HCT116 (cell line): ENCODE results near the gene CDC14A. TPM values are rescaled to one million over a fixed set of nuclear protein-coding genes. Genes with fewer than 3 reads are reported as not detected.

Experiments
- ATAC-seq: fragments of 200-7000 bp; cut with Tn5 transposase; 2 replicates; pipeline ENCODE4 v1.9.1; 2020; ENCODE audit warnings: mild to moderate bottlenecking, moderate library complexity
- BruUV-seq: library from RNA; stranded (reverse); fragments of 400-500 nt; replicated peaks from 2 replicates; lab custom pipeline; 2021; lab: Mats Ljungman, UMichigan
- CTCF ChIA-PET: fragments of 300-600 bp; sonication (Branson Sonifier 250); formaldehyde crosslinking; loops from one replicate; lab custom pipeline; 2021; ENCODE audit warnings: antibody characterized with exemption; lab: Charles Lee
- POLR2A ChIA-PET: fragments of 300-600, 350-600 bp; sonication (Branson Sonifier 250); formaldehyde crosslinking; loops from one replicate; lab custom pipeline; 2021; ENCODE audit warnings: antibody characterized with exemption; lab: Charles Lee
- RAD21 ChIA-PET, 2 experiments: fragments of 300-600 bp; sonication (Branson Sonifier 250); formaldehyde crosslinking; loops; one replicate each; lab custom pipeline; 2023; ENCODE audit warnings: low total read pairs in 2 of 2; ENCODE audit not compliant: uncharacterized antibody in 2 of 2, unreplicated experiment in 2 of 2, low non-redundant PET in 1 of 2; lab: Charles Lee
- DNase-seq: peaks from one replicate; pipeline ENCODE4 v3.0.0-alpha.2; 2010; ENCODE audit warnings: low read depth, low spot score
- H2AFZ ChIP-seq: fragments of 200-600 bp; shearing (Covaris generic), sonication (generic); 2 replicates; pipeline ENCODE4 v1.6.1; 2017; ENCODE audit warnings: low read depth, mixed run types, mixed read lengths, antibody characterized with exemption, low read length; ENCODE audit not compliant: poor library complexity, severe bottlenecking
- H3K27ac ChIP-seq: 2 replicates; pipeline ENCODE4 v1.5.1; 2012; ENCODE audit warnings: low read depth, low read length
- H3K27me3 ChIP-seq: fragments of 200-600 bp; sonication (generic); 2 replicates; pipeline ENCODE4 v1.6.1; 2016; ENCODE audit warnings: mixed run types, low read length, mixed read lengths; ENCODE audit not compliant: insufficient read depth
- H3K36me3 ChIP-seq, 2 experiments: fragments of 200-500 bp in 1 of 2; fragments of 200-600 bp in 1 of 2; sonication (Bioruptor generic) in 1 of 2; sonication (generic) in 1 of 2; 2 replicates each; pipeline versions ENCODE4 v1.5.1 to v1.6.1; 2014 to 2016; ENCODE audit warnings: low read length in 2 of 2, inconsistent platforms in 1 of 2, mixed read lengths in 1 of 2, mixed run types in 1 of 2; ENCODE audit not compliant: insufficient read depth in 2 of 2, control insufficient read depth in 1 of 2
- H3K4me1 ChIP-seq, 2 experiments: fragments of 200-600 bp in 1 of 2; sonication (generic) in 1 of 2; 2 replicates each; pipeline versions ENCODE4 v1.5.1 to v1.6.1; 2012 to 2017; ENCODE audit warnings: low read length in 2 of 2, inconsistent platforms in 1 of 2, mild to moderate bottlenecking in 1 of 2, mixed read lengths in 1 of 2, mixed run types in 1 of 2, moderate library complexity in 1 of 2; ENCODE audit not compliant: insufficient read depth in 2 of 2, control insufficient read depth in 1 of 2
- H3K4me2 ChIP-seq: fragments of 200-600 bp; sonication (generic); 2 replicates; pipeline ENCODE4 v1.6.1; 2017; ENCODE audit warnings: mixed run types, low read length, mixed read lengths
- H3K4me3 ChIP-seq, 2 experiments: fragments of 200-600 bp in 1 of 2; sonication (generic) in 1 of 2; replicated peaks in 1 of 2; 2 replicates each; pipeline ENCODE4 v1.5.1; 2011 to 2016; ENCODE audit warnings: low read length in 2 of 2, control low read depth in 1 of 2, low read depth in 1 of 2, mild to moderate bottlenecking in 1 of 2, mixed read lengths in 1 of 2, mixed run types in 1 of 2
- H3K79me2 ChIP-seq: fragments of 200-600 bp; sonication (generic); 2 replicates; pipeline ENCODE4 v1.6.1; 2017; ENCODE audit warnings: mild to moderate bottlenecking, mixed run types, low read length, moderate library complexity, mixed read lengths; ENCODE audit not compliant: insufficient read depth
- H3K9ac ChIP-seq: fragments of 200-600 bp; sonication (generic); 2 replicates; pipeline ENCODE4 v1.6.1; 2016; ENCODE audit warnings: low read length, mixed read lengths
- H3K9me2 ChIP-seq: fragments of 200-600 bp; sonication (generic), shearing (Covaris generic); 2 replicates; pipeline ENCODE4 v1.6.1; 2017; ENCODE audit warnings: mixed run types, mild to moderate bottlenecking, moderate library complexity; ENCODE audit not compliant: insufficient read depth
- H3K9me3 ChIP-seq, 2 experiments: fragments of 200-500 bp in 1 of 2; fragments of 200-600 bp in 1 of 2; sonication (Bioruptor generic) in 1 of 2; sonication (generic) in 1 of 2; 2 replicates each; pipeline ENCODE4 v1.6.1; 2014 to 2017; ENCODE audit warnings: low read length in 2 of 2, mixed read lengths in 2 of 2, inconsistent platforms in 1 of 2, low read depth in 1 of 2, mild to moderate bottlenecking in 1 of 2, mixed run types in 1 of 2, moderate library complexity in 1 of 2; ENCODE audit not compliant: control insufficient read depth in 1 of 2, insufficient read depth in 1 of 2
- H4K20me1 ChIP-seq: fragments of 200-600 bp; sonication (generic), shearing (Covaris generic); 2 replicates; pipeline ENCODE4 v1.6.1; 2017; ENCODE audit warnings: mixed run types, mild to moderate bottlenecking, moderate library complexity; ENCODE audit not compliant: insufficient read depth
- ATF3 ChIP-seq: IDR thresholded peaks from 2 replicates; pipeline ENCODE4 v1.6.1; 2012
- CTCF ChIP-seq, 3 experiments: fragments of 200-600 bp in 1 of 3; sonication (generic) in 1 of 3; IDR thresholded peaks in 2 of 3; conservative IDR thresholded peaks in 1 of 3; 2 replicates each; pipeline ENCODE4 v1.5.1; 2012 to 2017; ENCODE audit warnings: low read depth in 2 of 3, low read length in 2 of 3, antibody characterized with exemption in 1 of 3, borderline replicate concordance in 1 of 3, control low read depth in 1 of 3, mild to moderate bottlenecking in 1 of 3, mixed read lengths in 1 of 3, mixed run types in 1 of 3, moderate library complexity in 1 of 3; ENCODE audit not compliant: insufficient read depth in 1 of 3
- EGR1 ChIP-seq: IDR thresholded peaks from 2 replicates; pipeline ENCODE4 v1.6.1; 2012; ENCODE audit warnings: low read depth
- ELF1 ChIP-seq: IDR thresholded peaks from 2 replicates; pipeline ENCODE4 v1.6.1; 2012; ENCODE audit warnings: low read depth, borderline replicate concordance
- EZH2phosphoT487 ChIP-seq: fragments of 200-600 bp; IDR thresholded peaks from 2 replicates; pipeline ENCODE4 v1.6.1; 2018; ENCODE audit warnings: antibody characterized with exemption, borderline replicate concordance
- FOSL1 ChIP-seq: IDR thresholded peaks from 2 replicates; pipeline ENCODE4 v1.6.1; 2012; ENCODE audit warnings: low read depth
- JUND ChIP-seq: IDR thresholded peaks from 2 replicates; pipeline ENCODE4 v1.6.1; 2012
- POLR2AphosphoS5 ChIP-seq: IDR thresholded peaks from 2 replicates; pipeline ENCODE4 v1.6.1; 2011; ENCODE audit warnings: mild to moderate bottlenecking, low read depth, low read length, moderate library complexity
- RAD21 ChIP-seq: IDR thresholded peaks from 2 replicates; pipeline ENCODE4 v1.6.1; 2012; ENCODE audit warnings: low read depth, mild to moderate bottlenecking
- REST ChIP-seq: IDR thresholded peaks from 2 replicates; pipeline ENCODE4 v1.6.1; 2012; ENCODE audit warnings: low read depth
- SIN3A ChIP-seq: IDR thresholded peaks from 2 replicates; pipeline ENCODE4 v1.6.1; 2012; ENCODE audit warnings: low read depth
- SRF ChIP-seq: IDR thresholded peaks from 2 replicates; pipeline ENCODE4 v1.6.1; 2012; ENCODE audit warnings: low read depth
- ZBTB33 ChIP-seq: IDR thresholded peaks from 2 replicates; pipeline ENCODE4 v1.6.1; 2011; ENCODE audit warnings: mild to moderate bottlenecking, low read length, moderate library complexity; ENCODE audit not compliant: insufficient replicate concordance; ENCODE audit errors: extremely low read depth
- ZFX ChIP-seq: fragments of 450-650 bp; IDR thresholded peaks from 2 replicates; pipeline ENCODE4 v1.6.1; 2017
- intact Hi-C: fragments of 100-400 bp; cut with micrococcal nuclease; formaldehyde crosslinking; loops from 2 replicates; pipeline ENCODE4 v1.10.0; 2022
- total RNA-seq: library from RNA; stranded (reverse); gene quantifications from one replicate; pipeline ENCODE4 v1.2.1, GENCODE V29; 2021; ENCODE audit not compliant: unreplicated experiment
- TF ChIP-seq, protein P1 (sequence below): IDR thresholded peaks from 2 replicates; pipeline ENCODE4 v1.6.1; 2012

The CDC14A gene
- total RNA-seq, 1 experiment from 2014 or later, result 5.1 TPM

DNA sequence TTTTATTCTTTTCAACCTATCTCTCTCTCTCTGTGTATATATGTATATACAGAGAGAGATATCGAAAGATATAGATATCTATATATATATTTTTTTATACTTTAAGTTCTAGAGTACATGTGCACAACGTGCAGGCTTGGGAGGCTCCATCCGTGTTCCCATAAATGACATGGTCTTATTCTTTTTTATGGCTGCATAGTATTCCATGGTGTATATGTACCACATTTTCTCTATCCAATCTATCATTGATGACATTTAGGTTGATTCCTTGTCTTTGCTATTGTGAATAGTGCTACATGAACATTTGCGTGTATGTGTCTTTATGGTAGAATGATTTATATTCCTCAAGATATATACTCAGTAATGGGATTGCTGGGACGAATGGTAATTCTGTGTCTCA is 130.4 kb downstream of the CDC14A start:
- Histone ChIP-seq H3K4me2 (no peak overlapping the region), H3K9me2 (no peaks in the 10 kb centered on the region), H3K9ac (no peak overlapping the region), H2AFZ (no peak overlapping the region), H3K4me1 (no peaks in the 10 kb centered on the region), H3K27me3 (no peaks in the 10 kb centered on the region), H3K4me3 (no peak overlapping the region), H3K36me3 (no peaks in the 10 kb centered on the region), H4K20me1 (no peaks in the 10 kb centered on the region), H3K79me2 (no peaks in the 10 kb centered on the region)
- intact Hi-C loops, result no loop called here
- DNase-seq, result no peak
- TF ChIP-seq ELF1 (no peak), ZFX (no peak), SRF (no peak), EGR1 (no peak), SIN3A (no peak), REST (no peak), JUND (no peak), FOSL1 (no peak)
- TF ChIP-seq, protein P1, sequence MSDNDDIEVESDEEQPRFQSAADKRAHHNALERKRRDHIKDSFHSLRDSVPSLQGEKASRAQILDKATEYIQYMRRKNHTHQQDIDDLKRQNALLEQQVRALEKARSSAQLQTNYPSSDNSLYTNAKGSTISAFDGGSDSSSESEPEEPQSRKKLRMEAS, result no peak
- TF ChIP-seq, all 23 proteins: peak for 0
- POLR2A ChIA-PET, result no interaction called here
- Histone ChIP-seq H3K27ac (no peak overlapping the region), H3K9me3 (no peaks in the 10 kb centered on the region)
- RAD21 ChIA-PET, result no interaction called here
- no TSS peak for BruUV-seq
- no peak for ATAC-seq
- CTCF ChIA-PET, result no interaction called here

- POLR2A ChIA-PET, result no interaction called here
- H3K4me3 ChIP-seq, result no peak overlapping the region
- RAD21 ChIA-PET, result no interaction called here
- intact Hi-C loops, result no loop called here
- H3K79me2 ChIP-seq, result no peaks in the 10 kb centered on the region
- no peak overlapping the region for H3K9ac ChIP-seq
- H3K36me3 ChIP-seq, result no peaks in the 10 kb centered on the region
- no peaks in the 10 kb centered on the region for H4K20me1 ChIP-seq
- no peaks in the 10 kb centered on the region for H3K27me3 ChIP-seq
- H2AFZ ChIP-seq, result no peak overlapping the region
- CTCF ChIA-PET, result no interaction called here
- ATAC-seq (no peak), DNase-seq (no peak)
- H3K4me1 ChIP-seq, result no peaks in the 10 kb centered on the region
- no TSS peak for BruUV-seq
- no peak overlapping the region for H3K4me2 ChIP-seq
- H3K9me2 ChIP-seq, result no peaks in the 10 kb centered on the region
- no peaks in the 10 kb centered on the region for H3K9me3 ChIP-seq
- no peak overlapping the region for H3K27ac ChIP-seq
- TF ChIP-seq ZBTB33, result no peak
- TF ChIP-seq ATF3, result no peak
- TF ChIP-seq ELF1, result no peak
- TF ChIP-seq POLR2AphosphoS5, result no peak
- no peak for TF ChIP-seq CTCF (IDR thresholded peaks at IDR 0.05 in 2 of 3, conservative IDR thresholded peaks at IDR 0.05 in 1 of 3; ENCODE audit: borderline replicate concordance in 1 of 3, insufficient read depth in 1 of 3, low read depth in 2 of 3, low read length in 2 of 3)
- TF ChIP-seq EZH2phosphoT487, result no peak
- TF ChIP-seq RAD21, result no peak
These were observed 130.9 kb downstream of the CDC14A start for GRCh38 chr1:100483230-100483629.
